ENCODE results near the gene DYNC2H1. TPM values are rescaled to one million over a fixed set of nuclear protein-coding genes. Genes with fewer than 3 reads are reported as not detected.

Gene DYNC2H1
- total RNA-seq, 1 experiment from 2014 or later = 15.0 TPM

GRCh38 chr11:103471546-103471945 lies 362.3 kb downstream of the DYNC2H1 start:
- in situ Hi-C loops (cut with HindIII; ENCODE audit: low pct_unique_long_range_greater_than_20kb, low sequenced_read_pairs) = no loop called here
- DNase-seq (ENCODE audit: low read depth, low spot score) = no peak

- no peak for DNase-seq (ENCODE audit: low read depth, low spot score)
- in situ Hi-C loops (cut with HindIII; ENCODE audit: low pct_unique_long_range_greater_than_20kb, low sequenced_read_pairs) = no loop called here
Observed at GRCh38 chr11:103476874-103477273, 367.6 kb downstream of the DYNC2H1 start.

- no peak for DNase-seq (ENCODE audit: low read depth, low spot score)
- in situ Hi-C loops (cut with HindIII; ENCODE audit: low pct_unique_long_range_greater_than_20kb, low sequenced_read_pairs) = no loop called here
Observed at GRCh38 chr11:103480421-103480820, 371.2 kb downstream of the DYNC2H1 start.

GRCh38 chr11:103483996-103484395 lies 374.8 kb downstream of the DYNC2H1 start:
- DNase-seq (ENCODE audit: low read depth, low spot score) = no peak
- in situ Hi-C loops (cut with HindIII; ENCODE audit: low pct_unique_long_range_greater_than_20kb, low sequenced_read_pairs) = no loop called here

GRCh38 chr11:103484545-103484944 lies 375.3 kb downstream of the DYNC2H1 start:
- DNase-seq (ENCODE audit: low read depth, low spot score) = no peak

GRCh38 chr11:103486604-103487003 lies 377.4 kb downstream of the DYNC2H1 start:
- in situ Hi-C loops (cut with HindIII; ENCODE audit: low pct_unique_long_range_greater_than_20kb, low sequenced_read_pairs) = no loop called here
- no peak for DNase-seq (ENCODE audit: low read depth, low spot score)

More at GRCh38 chr11:103484545-103484944, 375.3 kb downstream of the DYNC2H1 start:
- in situ Hi-C loops (cut with HindIII; ENCODE audit: low pct_unique_long_range_greater_than_20kb, low sequenced_read_pairs) = no loop called here

GRCh38 chr11:103487113-103487512 lies 377.9 kb downstream of the DYNC2H1 start:
- no peak for DNase-seq (ENCODE audit: low read depth, low spot score)
- in situ Hi-C loops (cut with HindIII; ENCODE audit: low pct_unique_long_range_greater_than_20kb, low sequenced_read_pairs) = no loop called here

- in situ Hi-C loops (cut with HindIII; ENCODE audit: low pct_unique_long_range_greater_than_20kb, low sequenced_read_pairs) = no loop called here
- no peak for DNase-seq (ENCODE audit: low read depth, low spot score)
Observed at GRCh38 chr11:103488031-103488461, 378.8 kb downstream of the DYNC2H1 start.

- in situ Hi-C loops (cut with HindIII; ENCODE audit: low pct_unique_long_range_greater_than_20kb, low sequenced_read_pairs) = no loop called here
- no peak for DNase-seq (ENCODE audit: low read depth, low spot score)
Observed at GRCh38 chr11:103488579-103488978, 379.4 kb downstream of the DYNC2H1 start.

GRCh38 chr11:103491777-103492176 lies 382.6 kb downstream of the DYNC2H1 start:
- no peak for DNase-seq (ENCODE audit: low read depth, low spot score)
- in situ Hi-C loops (cut with HindIII; ENCODE audit: low pct_unique_long_range_greater_than_20kb, low sequenced_read_pairs) = no loop called here

- in situ Hi-C loops (cut with HindIII; ENCODE audit: low pct_unique_long_range_greater_than_20kb, low sequenced_read_pairs) = no loop called here
- no peak for DNase-seq (ENCODE audit: low read depth, low spot score)
Observed at GRCh38 chr11:103494491-103494890, 385.3 kb downstream of the DYNC2H1 start.

GRCh38 chr11:103497268-103497667 lies 388.0 kb downstream of the DYNC2H1 start:
- in situ Hi-C loops (cut with HindIII; ENCODE audit: low pct_unique_long_range_greater_than_20kb, low sequenced_read_pairs) = no loop called here
- DNase-seq (ENCODE audit: low read depth, low spot score) = no peak

- in situ Hi-C loops (cut with HindIII; ENCODE audit: low pct_unique_long_range_greater_than_20kb, low sequenced_read_pairs) = no loop called here
- DNase-seq (ENCODE audit: low read depth, low spot score) = no peak
Observed at GRCh38 chr11:103499710-103500340, 390.6 kb downstream of the DYNC2H1 start.

GRCh38 chr11:103515283-103515682 lies 406.1 kb downstream of the DYNC2H1 start:
- DNase-seq (ENCODE audit: low read depth, low spot score) = no peak
- in situ Hi-C loops (cut with HindIII; ENCODE audit: low pct_unique_long_range_greater_than_20kb, low sequenced_read_pairs) = no loop called here

GRCh38 chr11:103520792-103521191 lies 411.6 kb downstream of the DYNC2H1 start:
- DNase-seq (ENCODE audit: low read depth, low spot score) = no peak
- in situ Hi-C loops (cut with HindIII; ENCODE audit: low pct_unique_long_range_greater_than_20kb, low sequenced_read_pairs) = no loop called here

GRCh38 chr11:103525069-103525468 lies 415.8 kb downstream of the DYNC2H1 start:
- in situ Hi-C loops (cut with HindIII; ENCODE audit: low pct_unique_long_range_greater_than_20kb, low sequenced_read_pairs) = no loop called here
- DNase-seq (ENCODE audit: low read depth, low spot score) = no peak

- in situ Hi-C loops (cut with HindIII; ENCODE audit: low pct_unique_long_range_greater_than_20kb, low sequenced_read_pairs) = no loop called here
- no peak for DNase-seq (ENCODE audit: low read depth, low spot score)
Observed at GRCh38 chr11:103528046-103528445, 418.8 kb downstream of the DYNC2H1 start.

GRCh38 chr11:103528596-103528995 lies 419.4 kb downstream of the DYNC2H1 start:
- DNase-seq (ENCODE audit: low read depth, low spot score) = no peak
- in situ Hi-C loops (cut with HindIII; ENCODE audit: low pct_unique_long_range_greater_than_20kb, low sequenced_read_pairs) = no loop called here

GRCh38 chr11:103529181-103529684 lies 420.0 kb downstream of the DYNC2H1 start:
- in situ Hi-C loops (cut with HindIII; ENCODE audit: low pct_unique_long_range_greater_than_20kb, low sequenced_read_pairs) = no loop called here
- DNase-seq (ENCODE audit: low read depth, low spot score) = no peak

Data from SK-MEL-5 (cell line).